Glutamatergic neuron (in vitro differentiated cells): Measurements from ENCODE around the gene VSIG10L. TPM values are rescaled to one million over a fixed set of nuclear protein-coding genes. Genes with fewer than 3 reads are reported as not detected.

Experiments
- DNase-seq: peaks from one replicate; pipeline ENCODE4 v3.0.0; 2022
- H3K27ac Mint-ChIP-seq: one replicate; pipeline ENCODE4 v1.8.0; 2020; ENCODE audit warnings: mild to moderate bottlenecking, mixed read lengths, inconsistent platforms; ENCODE audit not compliant: unreplicated experiment
- H3K27me3 Mint-ChIP-seq: one replicate; pipeline ENCODE4 v1.8.0; 2020; ENCODE audit warnings: mild to moderate bottlenecking, moderate library complexity, mixed read lengths, inconsistent platforms; ENCODE audit not compliant: unreplicated experiment
- H3K36me3 Mint-ChIP-seq: one replicate; pipeline ENCODE4 v1.8.0; 2020; ENCODE audit warnings: mild to moderate bottlenecking, mixed read lengths, inconsistent platforms; ENCODE audit not compliant: unreplicated experiment
- H3K4me1 Mint-ChIP-seq: one replicate; pipeline ENCODE4 v1.8.0; 2020; ENCODE audit warnings: mild to moderate bottlenecking, low read depth, mixed read lengths, inconsistent platforms; ENCODE audit not compliant: unreplicated experiment
- H3K4me3 Mint-ChIP-seq: one replicate; pipeline ENCODE4 v1.8.0; 2020; ENCODE audit warnings: mild to moderate bottlenecking, mixed read lengths, inconsistent platforms; ENCODE audit not compliant: unreplicated experiment
- H3K9me3 Mint-ChIP-seq: one replicate; pipeline ENCODE4 v1.8.0; 2020; ENCODE audit warnings: mild to moderate bottlenecking, moderate library complexity, mixed read lengths, inconsistent platforms; ENCODE audit not compliant: unreplicated experiment
- CTCF ChIP-seq: fragments of 200-600 bp; sonication (generic); IDR thresholded peaks from one replicate; pipeline ENCODE4 v1.5.0; 2021; ENCODE audit not compliant: partially characterized antibody, unreplicated experiment
- total RNA-seq: library from RNA; stranded (reverse); fragmentation: NEBNext Ultra II Directional; extraction: Animal tissue kit (Norgen Biotek cat#: 25700); gene quantifications from one replicate; pipeline ENCODE4 v1.2.1, GENCODE V29; 2021; ENCODE audit not compliant: unreplicated experiment

VSIG10L gene
- total RNA-seq, 1 donor from 2014 or later, result 3.5 TPM

GRCh38 chr19:51301266-51301665 is 40.7 kb downstream of the VSIG10L start:
- no peaks in the 10 kb centered on the region for H3K4me1 Mint-ChIP-seq
- no peak overlapping the region for H3K27ac Mint-ChIP-seq
- H3K36me3 Mint-ChIP-seq, result peaks cover 4% of the 10 kb centered on the region
- peaks cover 3% of the 10 kb centered on the region for H3K9me3 Mint-ChIP-seq
- no peak for TF ChIP-seq CTCF
- H3K4me3 Mint-ChIP-seq, result no peak overlapping the region
- H3K27me3 Mint-ChIP-seq, result no peaks in the 10 kb centered on the region
- DNase-seq, result no peak

GRCh38 chr19:51297406-51297805 is 44.5 kb downstream of the VSIG10L start:
- Mint-ChIP-seq H3K27me3 (peaks cover 4% of the 10 kb centered on the region), H3K36me3 (no peaks in the 10 kb centered on the region), H3K4me1 (peaks cover 9% of the 10 kb centered on the region), H3K27ac (no peak overlapping the region), H3K4me3 (no peak overlapping the region), H3K9me3 (peaks cover 2% of the 10 kb centered on the region)
- no peak for DNase-seq
- no peak for TF ChIP-seq CTCF

GRCh38 chr19:51296336-51297093 is 45.4 kb downstream of the VSIG10L start:
- Mint-ChIP-seq H3K4me3 (no peak overlapping the region), H3K27ac (no peak overlapping the region), H3K36me3 (no peaks in the 10 kb centered on the region), H3K4me1 (peaks cover 9% of the 10 kb centered on the region), H3K9me3 (peaks cover 3% of the 10 kb centered on the region), H3K27me3 (peaks cover 4% of the 10 kb centered on the region)
- no peak for TF ChIP-seq CTCF
- peak; percentile 20 for DNase-seq

GRCh38 chr19:51295382-51296126 is 46.4 kb downstream of the VSIG10L start:
- Mint-ChIP-seq H3K4me3 (no peak overlapping the region), H3K4me1 (peaks cover 9% of the 10 kb centered on the region), H3K27ac (no peak overlapping the region), H3K9me3 (peaks cover 4% of the 10 kb centered on the region), H3K36me3 (no peaks in the 10 kb centered on the region), H3K27me3 (peaks cover 4% of the 10 kb centered on the region)
- TF ChIP-seq CTCF, result no peak
- peak; percentile 20 for DNase-seq

GRCh38 chr19:51294977-51295375 is 47.0 kb downstream of the VSIG10L start:
- Mint-ChIP-seq H3K4me3 (no peak overlapping the region), H3K36me3 (no peaks in the 10 kb centered on the region), H3K27me3 (peaks cover 4% of the 10 kb centered on the region), H3K9me3 (peaks cover 4% of the 10 kb centered on the region), H3K27ac (no peak overlapping the region), H3K4me1 (peaks cover 9% of the 10 kb centered on the region)
- DNase-seq, result no peak
- no peak for TF ChIP-seq CTCF
